Right hindlimb (tissue), 1 donor: ENCODE data around the gene RBKS.
"Not testable (repeated sequence)": the region's sequence is repeated elsewhere in the genome, so short reads cannot be mapped to it uniquely, and the experiment has no call there.

Source experiments
- DNase-seq: peaks from one replicate; pipeline ENCODE4 v3.0.0-alpha.2; 2018

Gene RBKS

DNA sequence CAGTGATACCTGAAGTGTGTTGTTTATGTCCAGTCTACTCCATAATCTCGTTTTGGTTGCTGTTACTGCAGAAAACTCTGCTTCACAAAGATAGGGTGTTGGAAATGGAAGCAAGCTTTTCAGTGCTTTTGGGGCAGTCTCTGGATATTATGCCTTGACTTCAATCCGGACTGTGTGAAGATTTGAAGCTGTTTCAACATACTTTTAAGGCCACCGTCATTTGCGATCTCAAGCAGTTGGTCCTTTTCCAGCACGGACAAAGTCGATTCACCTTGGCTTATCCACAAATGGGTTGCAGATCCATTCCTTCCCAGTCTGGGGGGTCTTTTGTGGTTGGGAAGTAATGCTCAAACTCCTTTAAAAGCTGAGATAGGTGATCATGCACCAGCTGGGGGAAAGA lies 20.4 kb downstream of the RBKS start:
- no peak for DNase-seq

DNA sequence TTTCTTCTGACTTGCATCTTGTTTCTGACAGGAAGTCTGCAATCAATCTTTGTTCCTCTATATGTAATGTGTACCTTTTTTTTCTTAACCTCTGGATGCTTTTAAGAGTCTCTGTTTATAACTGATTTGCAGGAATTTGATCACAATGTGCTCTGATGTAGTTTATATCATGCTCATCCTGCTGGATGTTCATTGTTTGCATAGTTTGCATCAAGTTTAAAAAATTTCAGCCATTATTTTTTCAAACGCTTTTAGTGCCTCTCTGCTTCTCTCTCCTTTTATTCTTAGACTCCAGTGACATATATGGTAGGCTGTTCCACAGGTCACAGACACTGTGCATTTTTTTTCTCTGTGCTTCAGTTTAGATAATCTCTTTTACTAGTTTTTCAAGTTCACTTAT lies 23.9 kb downstream of the RBKS start:
- no peak for DNase-seq

DNA sequence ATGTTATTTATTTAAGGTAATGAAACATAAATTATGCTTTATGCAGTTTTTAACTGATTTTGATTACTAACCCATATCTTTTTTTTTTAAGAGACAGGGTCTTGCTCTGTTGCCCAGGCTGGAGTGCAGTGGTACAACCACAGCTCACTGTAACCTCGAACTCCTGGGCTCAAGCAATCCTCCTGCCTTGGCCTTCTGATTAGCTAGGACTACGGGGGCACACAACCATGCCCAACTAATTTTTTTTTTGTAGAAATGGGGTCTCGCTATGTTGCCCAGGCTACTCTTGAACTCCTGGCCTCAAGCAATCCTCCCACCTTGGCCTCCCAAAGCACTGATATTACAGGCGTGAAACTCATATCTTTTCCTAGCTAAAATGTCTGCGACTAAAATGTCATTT lies 26.2 kb downstream of the RBKS start:
- not testable (repeated sequence) for DNase-seq

DNA sequence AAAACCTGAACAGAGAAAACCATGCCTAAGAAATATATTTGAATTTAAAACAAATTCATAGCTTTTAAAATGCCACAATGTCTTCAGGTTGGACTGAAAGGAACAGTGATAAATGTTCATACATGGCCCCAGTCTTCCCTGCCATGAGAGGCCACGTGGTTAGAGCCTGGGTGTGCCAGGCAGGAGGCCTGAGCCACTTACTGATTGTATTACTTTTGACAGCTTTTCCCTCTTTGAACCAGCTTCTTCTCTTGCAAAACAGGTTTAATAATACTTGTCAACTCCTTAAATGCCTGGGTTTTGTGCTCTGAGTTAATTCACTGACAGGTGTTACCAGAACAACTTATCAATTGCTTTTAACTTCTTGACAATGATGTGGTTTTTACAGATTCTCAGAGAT lies 27.0 kb downstream of the RBKS start:
- no peak for DNase-seq

DNA sequence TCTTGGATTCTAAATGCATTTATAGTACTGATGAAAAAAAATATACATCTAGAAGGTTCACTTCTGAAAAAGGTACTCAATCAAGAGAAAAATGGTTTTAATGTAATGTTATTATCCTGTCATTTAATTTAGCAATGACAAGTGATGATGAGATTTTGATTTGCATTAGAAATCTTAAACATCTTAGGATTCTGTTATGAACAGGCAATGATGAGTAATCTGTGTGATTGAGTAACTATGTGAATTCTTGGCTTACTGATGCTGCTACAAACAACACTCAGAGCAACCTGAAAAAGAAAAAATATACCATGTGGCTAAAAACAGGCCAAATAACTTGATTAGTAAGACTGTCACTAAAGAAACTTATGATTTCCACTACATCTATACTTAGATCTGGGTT lies 30.1 kb downstream of the RBKS start:
- DNase-seq = no peak

DNA sequence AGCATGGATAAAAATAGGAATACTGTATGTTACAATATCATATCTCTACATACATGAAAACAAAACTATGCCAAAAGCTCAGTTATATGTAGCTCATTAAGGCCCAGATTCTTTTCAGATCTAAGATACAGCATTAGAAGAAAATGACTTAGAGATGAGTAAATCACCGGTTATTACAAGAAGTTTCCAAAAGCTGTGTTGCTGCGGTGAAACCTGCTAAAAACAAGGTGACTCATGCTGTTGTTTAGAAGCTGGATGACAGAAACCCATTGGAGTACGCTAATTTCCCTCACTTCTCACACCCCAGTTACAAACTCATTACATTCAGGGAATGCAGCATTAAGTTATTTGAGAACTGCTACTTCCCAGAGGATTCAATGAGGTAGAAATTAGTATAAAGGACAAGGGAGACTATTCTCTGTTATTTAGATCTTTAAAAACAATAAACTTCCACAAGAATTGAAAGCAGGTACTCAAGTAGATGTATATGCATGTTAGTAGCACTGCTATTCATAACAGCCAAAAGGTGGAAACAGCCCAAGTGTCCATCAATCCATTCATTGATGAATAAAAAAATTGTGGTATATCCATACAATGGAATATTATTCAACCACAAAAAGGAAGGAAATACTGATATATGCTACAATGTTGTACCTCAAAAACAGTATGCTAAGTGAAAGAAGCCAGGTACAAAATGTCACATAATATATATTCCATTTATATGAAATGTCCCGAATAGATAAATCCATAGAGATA lies 32.6 kb downstream of the RBKS start:
- no peak for DNase-seq

DNA sequence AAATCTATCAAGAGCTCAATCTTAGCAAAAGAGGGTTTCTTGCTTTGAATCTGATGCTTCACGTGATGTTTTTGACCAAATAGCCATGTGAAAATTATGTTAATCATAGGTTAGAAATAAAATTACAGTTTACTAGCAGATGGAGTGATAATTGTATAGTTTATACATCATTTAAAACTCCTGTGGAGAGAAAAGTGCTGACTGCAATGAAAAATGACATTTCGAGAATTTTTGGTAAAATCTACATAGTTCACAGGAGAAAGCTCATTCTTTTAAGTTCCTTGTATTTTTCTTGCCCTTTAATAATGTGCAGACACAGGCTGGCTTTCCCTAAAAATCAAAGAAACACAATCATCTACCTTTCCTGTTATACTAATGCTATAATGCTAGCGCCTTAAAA lies 33.2 kb downstream of the RBKS start:
- DNase-seq = no peak

DNA sequence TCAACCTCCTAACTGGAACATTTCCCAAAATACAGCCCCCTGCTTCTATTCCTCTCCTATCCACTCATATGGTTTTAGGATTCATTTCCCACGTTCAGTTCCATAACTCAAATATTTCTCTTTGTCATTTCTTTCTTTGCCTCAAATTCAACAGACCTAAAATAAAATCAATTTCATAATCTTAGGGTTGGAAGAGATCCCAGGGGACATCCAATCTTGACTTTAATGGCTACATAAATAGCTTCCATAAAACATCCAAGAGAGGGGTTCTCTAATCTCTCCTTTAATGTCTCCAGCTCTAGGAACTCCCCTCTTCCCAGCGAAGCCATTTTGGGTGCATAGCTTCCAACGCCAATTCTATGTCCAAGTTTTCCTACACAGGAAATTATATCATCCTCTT lies 33.8 kb downstream of the RBKS start:
- no peak for DNase-seq

DNA sequence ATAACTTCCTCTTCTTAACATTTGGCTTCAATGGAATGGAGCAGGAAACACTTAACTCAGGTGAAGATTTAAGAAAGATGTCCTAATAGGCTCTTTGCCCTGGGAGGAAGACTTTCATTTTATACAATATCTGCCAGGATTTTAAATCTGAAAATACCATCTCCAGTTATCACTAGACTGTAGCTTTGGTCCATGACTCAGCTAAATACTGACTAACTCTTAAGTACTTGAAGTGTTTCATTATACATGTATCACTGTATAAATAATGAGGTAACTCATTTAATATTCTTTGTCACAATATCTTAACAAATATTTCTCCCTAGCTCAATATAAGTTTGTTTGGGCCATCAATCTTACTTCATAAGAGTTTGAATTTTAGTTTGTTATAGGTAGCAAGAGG lies 34.7 kb downstream of the RBKS start:
- DNase-seq = no peak

DNA sequence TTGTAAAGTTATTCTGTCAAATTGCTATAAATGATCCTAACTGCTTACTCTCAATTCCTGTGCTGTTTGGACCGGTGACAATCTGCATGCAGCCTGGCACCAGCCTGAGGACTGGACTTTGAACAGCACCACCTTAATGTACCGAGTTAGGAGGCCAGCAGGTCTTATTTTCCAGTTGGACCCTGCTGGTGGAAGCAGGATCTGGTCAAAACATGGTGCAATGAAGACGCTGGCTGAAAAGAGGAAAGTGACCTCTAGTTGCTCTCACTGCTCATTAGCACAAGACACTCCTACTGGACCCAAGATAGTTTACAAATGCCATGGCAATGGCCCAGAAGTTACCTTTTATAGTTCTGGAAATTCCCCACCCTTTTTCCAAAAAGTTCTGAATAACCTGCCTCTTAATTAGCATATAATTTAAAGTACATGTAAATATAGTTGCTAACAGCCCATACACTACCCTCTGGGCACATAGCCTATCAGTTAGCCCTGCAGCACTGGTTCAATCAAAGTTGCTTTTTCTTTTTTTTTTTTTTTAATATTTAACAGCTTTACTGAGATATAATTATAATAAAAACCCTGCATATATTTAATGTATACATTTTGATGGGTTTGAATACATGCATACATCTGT lies 35.8 kb downstream of the RBKS start:
- DNase-seq = no peak

DNA sequence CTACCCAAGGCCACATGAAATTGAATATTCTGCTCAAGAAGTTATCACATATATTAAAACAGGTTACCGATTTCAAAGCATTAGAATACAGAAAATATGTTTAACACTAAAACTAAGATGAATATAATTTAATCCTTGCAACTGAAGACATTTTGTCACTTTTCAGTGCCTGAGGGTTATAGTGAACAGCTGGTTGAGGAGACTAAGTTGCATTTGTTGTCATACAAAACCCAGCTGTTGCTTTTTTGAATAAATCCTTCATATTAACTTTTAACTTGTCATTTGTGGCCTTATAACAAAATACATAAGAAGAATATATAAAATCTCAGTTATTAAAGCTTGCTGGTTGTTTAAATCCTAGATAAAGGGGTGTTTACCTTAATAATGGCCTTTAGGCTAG lies 37.5 kb downstream of the RBKS start:
- DNase-seq = no peak

DNA sequence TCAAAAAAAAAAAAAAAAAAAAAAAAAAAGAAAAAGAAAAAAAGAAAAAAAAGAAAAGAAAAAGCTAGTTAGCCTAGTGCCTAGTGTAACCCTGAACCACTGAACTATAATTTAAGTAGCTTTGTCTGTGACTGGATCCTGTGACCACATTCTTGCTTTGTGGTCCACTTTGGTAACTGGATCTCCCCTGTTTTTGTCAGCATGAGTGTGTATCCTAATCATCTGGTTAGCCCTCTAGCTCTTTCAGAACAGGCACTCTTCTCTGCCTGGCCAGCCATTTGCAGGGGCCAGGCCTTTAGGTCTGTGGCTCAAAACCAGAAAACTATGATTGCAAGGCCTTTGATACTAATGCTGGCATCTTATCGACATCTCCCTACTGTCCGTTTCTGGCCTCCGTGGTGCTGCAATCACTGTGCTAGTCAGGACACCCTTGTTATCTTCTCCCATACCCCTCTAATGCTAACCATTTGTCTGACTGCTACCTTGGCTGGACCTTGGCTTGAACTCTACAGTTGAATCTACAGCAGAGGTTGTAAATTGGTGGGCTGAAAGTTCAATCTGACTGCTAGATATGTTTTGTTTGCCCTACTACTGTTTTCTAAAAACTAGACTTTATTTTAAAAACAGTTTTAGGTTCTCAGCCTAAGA lies 40.5 kb downstream of the RBKS start:
- DNase-seq = no peak

DNA sequence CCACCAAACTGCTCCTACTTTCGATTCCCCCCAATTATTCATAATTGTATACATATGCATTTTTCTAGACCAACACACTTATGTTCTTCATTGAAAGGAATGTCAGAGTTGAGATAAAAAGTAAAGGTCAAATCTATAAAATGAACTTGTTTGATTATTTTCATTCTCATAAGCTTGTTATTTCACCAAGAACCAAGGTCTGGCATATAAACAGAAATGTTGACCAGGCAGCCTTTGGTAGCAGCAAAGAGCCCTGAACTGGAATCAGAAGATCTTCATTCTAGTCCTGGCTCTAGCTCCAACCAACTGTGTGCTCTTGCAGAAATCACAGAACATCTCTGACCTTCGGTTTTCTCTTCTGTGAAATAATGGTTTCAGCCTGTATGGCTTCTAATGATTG lies 42.9 kb downstream of the RBKS start:
- DNase-seq = no peak

DNA sequence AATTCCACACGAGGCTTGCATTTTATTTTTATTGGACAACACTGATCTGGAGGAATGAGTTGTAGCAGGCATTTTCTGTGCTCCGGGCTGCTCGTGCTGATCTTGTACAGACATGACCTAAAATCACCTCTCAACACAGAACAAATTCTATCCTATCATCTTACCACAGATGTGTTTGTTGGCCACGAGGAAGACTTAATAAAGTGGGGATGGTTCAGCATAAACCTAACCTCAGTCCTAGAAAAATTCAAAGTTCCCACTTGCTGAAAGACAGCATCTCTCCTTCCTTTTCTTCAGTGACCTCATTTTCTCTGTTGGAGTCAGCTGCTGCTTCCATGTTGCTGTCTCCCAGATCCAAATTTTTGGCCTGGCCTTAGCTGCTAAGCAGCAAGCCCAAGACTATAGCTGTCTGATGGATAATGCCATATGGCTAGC lies 45.3 kb downstream of the RBKS start:
- DNase-seq = no peak

DNA sequence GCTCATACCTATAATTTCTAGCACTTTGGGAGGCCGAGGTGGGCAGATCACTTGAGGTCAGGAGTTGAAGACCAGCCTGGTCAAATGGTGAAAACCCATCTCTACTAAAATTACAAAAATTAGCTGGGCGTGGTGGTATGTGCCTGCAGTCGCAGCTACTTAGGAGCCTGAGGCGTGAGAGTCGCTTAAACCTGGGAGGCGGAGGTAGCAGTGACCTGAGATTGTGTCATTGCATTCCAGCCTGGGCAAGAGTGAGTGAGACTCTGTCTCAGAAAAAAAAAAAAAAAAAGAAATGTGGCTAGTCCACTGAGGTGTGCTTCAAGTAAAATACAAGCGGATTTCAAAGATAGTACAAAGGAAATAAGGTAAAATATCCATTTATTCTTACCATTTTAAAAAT lies 46.2 kb downstream of the RBKS start:
- DNase-seq = no peak

DNA sequence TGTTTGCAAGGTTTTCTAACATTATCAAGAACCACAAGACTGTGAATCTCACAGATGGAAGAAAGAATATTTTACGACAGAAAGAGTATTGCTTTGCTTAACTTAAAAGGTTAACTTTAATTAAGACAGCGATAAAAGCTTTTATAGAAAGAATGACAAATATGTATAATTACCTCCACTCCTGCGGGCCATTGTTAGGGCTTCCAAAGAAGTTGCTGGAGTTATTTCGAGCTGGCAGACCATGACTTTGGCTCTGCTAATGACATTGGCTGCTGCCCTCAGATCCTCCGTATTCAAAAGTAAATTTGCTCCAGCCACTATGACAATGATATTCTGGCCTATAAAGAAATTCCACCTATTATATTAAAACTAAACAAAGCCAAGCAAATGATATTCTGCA lies 47.3 kb downstream of the RBKS start:
- DNase-seq = no peak

DNA sequence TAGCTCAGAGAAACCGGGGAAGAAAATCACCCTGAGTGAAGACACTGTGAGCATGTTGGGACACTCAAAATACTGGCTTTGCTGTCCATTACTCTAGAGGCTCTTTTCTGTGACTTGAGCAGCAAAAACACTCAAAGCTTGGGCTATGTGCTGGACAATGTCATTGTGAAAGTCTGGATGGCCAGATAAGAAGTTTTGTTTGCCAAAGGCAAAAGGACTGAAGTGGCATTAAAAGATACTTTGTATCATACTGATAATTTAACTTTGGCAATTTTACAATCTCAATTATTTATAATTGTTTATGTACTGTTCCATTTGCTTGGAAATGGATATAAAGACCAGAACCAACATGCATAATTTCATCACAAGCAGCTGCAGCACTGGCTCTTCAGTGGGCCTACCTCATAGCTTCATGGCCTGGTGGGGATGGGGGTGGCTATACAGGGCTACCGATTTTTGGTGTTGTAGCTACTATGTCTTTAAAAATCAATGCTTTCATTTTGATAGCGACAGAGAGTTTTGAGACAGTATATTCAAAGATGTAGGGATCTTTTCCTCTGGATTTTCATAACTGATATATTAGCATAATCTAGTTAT lies 51.1 kb downstream of the RBKS start:
- DNase-seq = no peak

DNA sequence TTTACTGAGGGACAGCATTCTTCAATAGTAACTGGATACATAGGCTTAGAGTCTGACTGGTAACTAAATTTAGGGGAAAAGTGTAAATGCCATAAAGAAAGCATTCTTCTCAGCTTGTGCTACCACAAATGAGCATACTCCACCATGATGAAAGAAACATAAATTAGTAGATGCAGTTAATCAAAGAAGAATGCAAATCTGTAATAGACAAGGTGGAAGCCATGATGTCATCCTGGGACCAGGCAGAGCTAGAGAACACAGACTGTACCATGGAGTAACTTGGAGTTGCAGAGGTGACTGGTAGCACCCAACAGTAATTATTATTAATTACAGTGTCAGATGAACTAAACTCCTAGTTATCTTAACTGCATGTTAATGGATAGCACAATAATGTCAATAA lies 51.7 kb downstream of the RBKS start:
- DNase-seq = no peak

DNA sequence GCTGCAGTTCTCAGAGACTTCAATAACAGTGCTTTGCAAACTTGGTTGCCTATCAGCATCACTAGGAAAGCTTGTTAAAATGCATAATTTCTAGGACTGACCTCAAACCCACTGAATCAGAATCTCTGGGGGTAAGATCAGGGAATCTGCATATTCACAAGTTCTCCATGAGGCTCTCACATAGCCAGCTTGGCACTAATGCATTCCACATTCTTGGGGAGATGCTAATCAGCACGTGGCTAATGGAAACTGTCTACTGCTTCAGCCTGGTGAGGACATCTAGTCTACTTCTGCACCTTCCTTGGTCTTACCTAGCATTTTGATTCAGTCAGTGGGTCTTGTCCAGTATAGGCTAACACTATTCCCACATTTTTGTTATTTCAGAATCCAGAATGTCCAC lies 56.3 kb downstream of the RBKS start:
- no peak for DNase-seq

DNA sequence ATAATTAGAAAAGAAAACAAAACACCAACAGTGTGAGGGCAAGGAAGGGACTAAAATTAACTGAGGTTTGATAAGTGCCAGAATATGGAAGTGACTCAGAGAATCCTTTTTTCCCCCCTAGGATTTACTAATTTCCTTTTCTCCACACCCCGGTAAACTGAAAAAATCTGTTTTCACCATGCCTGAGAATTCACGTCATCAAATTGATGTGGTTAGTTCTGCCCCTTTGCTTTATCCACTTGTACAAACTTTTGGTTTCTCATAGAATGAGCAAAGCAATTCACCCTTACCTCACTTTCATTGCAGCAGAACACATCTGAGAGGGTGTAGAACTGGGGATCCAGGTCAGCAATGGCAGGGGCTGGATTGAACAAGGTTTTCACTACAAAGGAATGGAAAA lies 57.8 kb downstream of the RBKS start:
- no peak for DNase-seq

DNA sequence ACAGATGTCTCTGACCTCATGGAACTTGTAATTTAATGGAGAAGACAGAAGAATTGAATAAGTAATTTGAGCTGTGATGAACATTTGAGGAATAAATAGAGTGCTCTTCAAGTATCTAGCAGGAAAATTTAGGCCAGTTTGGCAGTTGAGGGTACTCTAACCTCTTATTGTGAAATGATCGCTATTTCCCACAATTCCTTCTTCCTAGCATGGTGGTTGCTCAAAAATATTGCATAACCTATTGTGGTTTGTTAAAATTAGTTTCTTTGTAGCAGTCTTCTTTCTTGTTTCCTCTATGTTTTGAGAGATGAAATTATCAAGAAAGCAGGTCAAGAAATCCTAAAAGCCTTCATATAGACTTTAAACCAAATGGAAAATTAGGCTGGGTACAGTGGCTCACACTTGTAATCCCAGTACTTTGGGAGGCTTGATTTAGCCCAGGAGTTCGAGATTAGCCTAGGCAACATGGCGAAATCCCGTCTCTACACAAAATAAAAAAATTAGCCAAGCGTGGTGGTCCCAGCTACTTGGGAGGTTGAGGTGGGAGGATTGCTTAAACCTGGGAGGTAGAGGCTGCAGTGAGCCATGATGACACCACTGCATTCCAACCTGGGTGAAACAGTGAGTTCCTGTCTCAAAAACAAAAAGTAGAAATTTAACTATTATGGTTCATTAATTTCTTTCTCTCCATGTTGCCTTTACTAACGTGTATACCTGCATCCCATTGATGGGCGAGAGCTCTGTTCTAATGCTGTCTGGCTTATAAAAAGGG lies 58.7 kb downstream of the RBKS start:
- no peak for DNase-seq

DNA sequence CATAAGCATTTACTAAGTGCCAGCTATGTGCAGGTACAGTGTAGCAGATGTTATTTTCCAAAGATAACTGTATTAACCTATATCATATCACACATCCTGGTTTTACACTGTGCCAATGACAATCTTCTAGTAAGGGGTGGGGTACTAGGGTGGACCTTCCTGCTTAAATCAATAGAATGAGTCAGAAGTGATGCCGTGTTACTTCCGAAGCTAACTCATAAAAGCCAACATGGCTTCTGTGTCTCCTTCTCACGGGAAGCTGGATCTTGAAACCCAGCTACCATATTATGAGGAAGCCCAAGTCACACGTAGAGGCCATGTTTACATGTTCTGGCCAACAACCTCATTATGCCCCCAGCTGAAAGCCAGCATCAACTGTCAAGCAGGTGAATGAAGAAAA lies 59.5 kb downstream of the RBKS start:
- DNase-seq = no peak

DNA sequence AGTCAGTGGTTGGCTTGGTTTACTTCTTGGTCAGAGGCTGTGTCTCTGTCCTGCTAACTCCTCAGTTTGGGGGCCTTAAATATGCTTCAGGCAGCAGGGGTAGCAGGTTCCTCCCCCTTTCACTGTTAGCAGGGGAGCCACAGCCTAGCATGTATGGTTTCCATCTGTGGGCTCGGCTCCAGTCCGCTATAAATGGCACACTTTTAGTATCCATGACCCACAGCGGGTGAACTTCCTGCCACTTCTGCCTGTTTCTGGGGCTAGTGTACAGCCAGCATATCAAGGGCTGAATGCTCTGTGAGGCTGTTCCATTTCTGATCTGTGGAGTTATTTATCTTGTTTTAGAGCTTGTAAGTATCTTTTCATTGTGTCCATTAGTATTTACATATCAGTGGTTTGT lies 60.4 kb downstream of the RBKS start:
- DNase-seq = no peak
